Caki2 (cell line): ENCODE results near the gene TTC19. TPM values are rescaled to one million over a fixed set of nuclear protein-coding genes. Genes with fewer than 3 reads are reported as not detected.
"Not testable (repeated sequence)": the region's sequence is repeated elsewhere in the genome, so short reads cannot be mapped to it uniquely, and the experiment has no call there.

ENCODE experiments used
- DNase-seq: peaks from one replicate; pipeline ENCODE4 v3.0.0-alpha.2; 2015; ENCODE audit warnings: low read depth
- in situ Hi-C: cut with HindIII; loops from 2 replicates; pipeline ENCODE4 v1.10.0; 2016; ENCODE audit warnings: low sequenced_read_pairs, low pct_unique_long_range_greater_than_20kb, mixed read lengths
- total RNA-seq: library from RNA; depleted of rRNA; stranded (reverse); fragments of >200 nt; shearing (Covaris generic); gene quantifications from 2 replicates; pipeline ENCODE4 v1.2.3, GENCODE V29; 2014; ENCODE audit warnings: low replicate concordance

TTC19 gene
- total RNA-seq, 1 experiment from 2014 or later, result 24.5 TPM

DNA sequence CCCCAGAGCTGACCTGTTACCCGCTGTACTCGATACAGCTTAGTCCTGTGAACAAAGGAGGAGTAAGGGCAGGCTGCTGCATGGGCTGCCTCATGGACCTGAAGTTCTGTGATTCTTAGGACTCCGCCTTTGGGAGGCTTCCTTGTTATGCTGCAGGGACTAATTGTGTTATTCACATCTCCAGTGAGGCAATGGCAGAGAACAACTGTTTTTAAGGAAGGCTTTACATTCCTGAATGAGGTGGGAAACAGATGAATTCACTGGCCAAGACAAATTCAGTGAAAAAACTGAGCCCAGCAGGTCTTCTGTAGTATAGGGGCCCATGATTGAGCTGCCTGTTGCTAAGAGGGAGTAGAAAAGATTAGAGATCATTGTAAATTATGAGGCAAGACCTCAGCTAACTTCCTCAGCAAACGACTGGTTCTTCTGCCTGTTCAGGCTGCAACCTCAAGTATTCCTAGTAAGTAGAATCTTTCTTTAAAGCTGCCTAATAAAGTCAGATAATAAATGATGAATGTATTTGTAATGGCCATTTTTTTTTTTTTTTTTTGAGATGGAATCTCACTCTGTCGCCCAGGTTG lies 28.4 kb upstream of the TTC19 start:
- in situ Hi-C loops, result no loop called here
- no peak for DNase-seq

DNA sequence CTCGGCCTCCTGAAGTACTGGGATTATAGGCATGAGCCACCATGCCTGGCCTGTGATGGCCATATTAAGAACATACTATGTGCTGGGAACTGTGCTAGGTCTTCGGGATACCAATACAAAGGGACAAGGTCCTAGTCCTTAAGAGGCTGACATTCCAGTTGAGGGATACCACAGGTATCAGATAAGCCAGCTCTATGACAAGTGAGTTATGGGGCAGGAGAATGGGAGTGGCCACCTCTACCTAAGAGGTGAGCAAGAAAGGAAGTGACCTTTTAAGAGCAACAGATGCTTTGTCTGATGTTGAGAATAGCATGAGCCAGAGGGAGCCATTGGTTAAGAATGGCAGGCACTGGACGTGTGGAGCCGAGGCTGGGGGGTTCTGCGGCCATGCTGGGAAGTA lies 27.7 kb upstream of the TTC19 start:
- in situ Hi-C loops, result no loop called here

DNA sequence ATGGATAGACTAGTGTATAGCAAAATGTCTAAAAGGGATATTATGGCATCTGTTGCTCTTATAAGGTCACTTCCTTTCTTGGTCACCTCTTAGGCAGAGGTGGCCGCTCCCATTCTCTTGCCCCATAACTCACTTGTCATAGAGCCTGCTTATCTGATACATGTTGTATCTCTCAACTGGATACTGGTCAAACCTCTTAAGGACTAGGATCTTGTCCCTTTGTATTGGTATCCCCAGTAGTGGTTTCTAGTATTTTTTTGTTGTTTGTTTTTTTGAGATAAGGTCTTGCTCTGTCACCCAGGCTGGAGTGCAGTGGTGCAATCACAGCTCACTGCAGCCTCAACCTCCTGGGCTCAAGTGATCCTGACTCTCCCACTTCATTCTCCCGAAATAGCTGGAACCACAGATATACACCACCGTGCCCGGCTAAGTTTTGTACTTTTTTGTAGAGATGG lies 27.1 kb upstream of the TTC19 start:
- in situ Hi-C loops, result no loop called here
- DNase-seq, result no peak

More for the DNA sequence above, 27.7 kb upstream of the TTC19 start:
- DNase-seq, result no peak

DNA sequence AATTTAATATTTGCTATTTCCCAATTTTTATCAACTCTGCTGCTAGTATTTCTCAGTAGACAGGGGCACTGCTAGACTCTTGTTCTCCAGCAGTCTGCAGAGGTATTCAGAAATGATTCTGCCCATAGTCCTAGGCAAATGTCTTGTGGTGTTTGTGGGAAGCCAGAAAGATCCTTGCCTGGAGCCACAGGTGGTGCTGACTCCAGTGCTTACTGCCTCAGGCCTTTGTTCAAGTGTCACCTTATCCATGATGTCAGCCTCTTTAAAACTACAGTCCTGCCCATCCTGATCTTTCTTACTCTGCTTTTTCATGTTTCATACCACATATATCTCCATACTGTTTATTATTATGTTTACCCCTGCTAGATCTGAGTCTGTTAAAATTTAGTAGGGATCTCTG lies 26.6 kb upstream of the TTC19 start:
- in situ Hi-C loops, result no loop called here
- DNase-seq, result no peak

DNA sequence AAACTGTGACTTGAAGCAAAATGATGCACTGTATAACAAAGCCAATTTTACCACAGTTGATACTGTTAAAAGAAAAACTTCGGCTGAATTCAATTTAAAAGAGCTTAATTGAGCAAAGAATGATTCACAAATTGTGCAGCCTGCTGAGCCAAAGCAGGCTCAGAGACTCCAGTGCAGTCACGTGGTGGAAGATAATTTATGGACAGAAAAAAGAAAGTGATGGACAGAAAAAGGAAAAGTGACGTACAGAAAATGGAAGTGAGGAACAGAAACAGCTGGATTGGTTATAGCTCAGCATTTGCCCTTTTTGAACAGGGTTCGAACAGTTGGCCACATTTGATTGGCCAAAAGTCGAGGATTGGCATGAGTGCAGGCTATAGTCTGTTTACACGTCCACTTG lies 25.8 kb upstream of the TTC19 start:
- in situ Hi-C loops, result no loop called here
- DNase-seq, result no peak

DNA sequence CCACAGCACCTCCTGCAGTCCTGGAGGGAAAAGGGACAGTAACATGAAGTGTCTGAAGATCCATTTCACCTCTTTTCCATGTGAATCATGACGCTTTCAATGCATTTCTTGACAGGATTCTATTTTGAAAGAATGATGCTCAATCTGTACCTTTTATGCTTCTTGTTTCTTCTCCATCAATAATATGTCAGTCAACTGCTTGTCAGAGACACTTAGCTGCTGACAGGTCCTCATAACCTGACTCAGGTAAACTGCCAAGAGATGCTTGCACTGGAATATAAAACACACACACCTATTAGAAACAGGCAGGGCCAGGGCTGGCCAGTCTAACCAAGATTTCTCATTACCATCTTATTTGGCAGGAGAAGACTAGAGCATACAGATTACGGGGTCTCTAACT lies 21.7 kb upstream of the TTC19 start:
- in situ Hi-C loops, result no loop called here
- no peak for DNase-seq

DNA sequence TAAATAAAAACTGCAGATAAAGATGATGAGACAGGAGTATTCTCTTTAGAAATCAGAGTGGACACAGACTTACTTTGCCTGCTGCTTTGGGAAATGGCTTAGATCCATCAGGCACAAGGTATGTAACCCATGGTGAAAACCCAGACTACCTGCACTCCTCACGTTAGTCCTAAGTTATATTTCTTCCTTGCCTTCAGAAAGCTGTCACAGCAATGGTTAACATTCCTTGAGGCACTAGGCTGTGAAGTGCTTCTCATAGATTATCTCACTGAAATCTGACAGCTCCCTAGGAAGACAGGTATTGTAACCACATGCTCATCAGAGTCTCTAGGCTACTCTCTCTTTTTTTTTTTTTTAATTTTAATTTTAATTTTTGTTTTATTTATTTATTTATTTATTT lies 21.0 kb upstream of the TTC19 start:
- in situ Hi-C loops, result no loop called here
- no peak for DNase-seq

DNA sequence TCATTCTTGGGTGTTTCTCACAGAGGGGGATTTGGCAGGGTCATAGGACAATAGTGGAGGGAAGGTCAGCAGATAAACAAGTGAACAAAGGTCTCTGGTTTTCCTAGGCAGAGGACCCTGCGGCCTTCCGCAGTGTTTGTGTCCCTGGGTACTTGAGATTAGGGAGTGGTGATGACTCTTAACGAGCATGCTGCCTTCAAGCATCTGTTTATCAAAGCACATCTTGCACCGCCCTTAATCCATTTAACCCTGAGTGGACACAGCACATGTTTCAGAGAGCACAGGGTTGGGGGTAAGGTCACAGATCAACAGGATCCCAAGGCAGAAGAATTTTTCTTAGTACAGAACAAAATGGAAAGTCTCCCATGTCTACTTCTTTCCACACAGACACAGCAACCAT lies 20.6 kb upstream of the TTC19 start:
- DNase-seq, in situ Hi-C loops: not testable (repeated sequence)

DNA sequence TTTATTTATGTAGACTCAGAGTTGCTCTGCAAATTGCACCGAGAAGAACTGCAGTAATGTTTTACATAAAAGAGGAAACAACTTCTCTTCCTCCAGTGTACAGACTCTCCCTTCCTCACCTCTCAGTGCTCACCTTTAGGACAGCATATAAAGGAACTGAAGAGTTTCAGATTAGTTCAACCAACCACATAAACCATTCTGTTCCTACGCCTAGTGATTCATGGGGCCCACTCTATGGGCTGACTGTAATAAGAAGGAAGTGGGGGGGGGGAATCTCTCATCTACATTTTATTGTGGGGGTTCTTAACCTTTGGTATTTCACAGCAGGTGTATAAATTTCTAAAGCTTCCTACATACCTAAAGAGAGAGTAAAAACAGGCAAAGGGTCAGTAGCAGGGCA lies 18.4 kb upstream of the TTC19 start:
- in situ Hi-C loops, result no loop called here
- DNase-seq, result no peak

DNA sequence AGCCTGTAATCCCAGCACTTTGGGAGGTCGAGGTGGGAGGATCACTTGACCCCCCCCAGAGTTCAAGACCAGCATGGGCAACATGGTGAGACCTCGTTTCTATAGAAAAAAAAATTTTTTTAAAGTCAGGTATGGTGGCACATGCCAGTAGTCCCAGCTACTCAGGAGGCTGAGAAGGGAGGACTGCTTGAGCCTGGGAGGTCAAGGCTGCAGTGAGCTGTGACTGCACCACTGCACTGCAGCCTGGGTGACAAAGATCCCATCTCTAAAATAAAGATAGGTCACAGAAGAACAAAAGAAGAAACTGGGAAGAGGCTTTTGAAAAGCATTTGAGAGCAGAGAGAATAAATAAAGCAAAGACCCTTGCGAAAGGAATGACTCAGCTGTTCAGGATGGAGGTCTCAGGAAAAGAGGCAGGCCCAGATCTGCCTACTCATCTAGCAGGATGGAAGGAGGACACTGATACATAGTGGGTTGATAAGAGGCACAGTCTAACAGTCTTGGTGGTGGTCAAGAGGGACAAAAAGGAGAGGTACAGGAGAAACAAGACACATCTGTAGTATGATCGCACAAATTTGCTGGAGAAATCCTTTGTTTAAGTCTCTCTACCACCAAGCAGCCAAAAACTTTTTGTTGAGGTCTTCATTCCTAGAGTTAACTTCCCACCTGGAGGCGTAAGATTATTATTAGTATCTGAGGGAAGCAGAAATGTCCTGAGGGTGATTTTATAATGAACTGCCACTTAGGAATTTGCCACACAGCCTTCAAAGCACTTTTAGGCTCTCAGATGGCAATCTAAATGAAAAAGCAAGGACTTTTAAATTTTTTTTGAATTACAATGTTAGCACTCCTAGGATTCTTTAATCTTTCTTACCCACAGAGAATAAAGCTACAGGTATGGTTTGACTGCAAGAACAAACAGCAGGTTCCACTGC lies 17.7 kb upstream of the TTC19 start:
- no peak for DNase-seq
- in situ Hi-C loops, result no loop called here

DNA sequence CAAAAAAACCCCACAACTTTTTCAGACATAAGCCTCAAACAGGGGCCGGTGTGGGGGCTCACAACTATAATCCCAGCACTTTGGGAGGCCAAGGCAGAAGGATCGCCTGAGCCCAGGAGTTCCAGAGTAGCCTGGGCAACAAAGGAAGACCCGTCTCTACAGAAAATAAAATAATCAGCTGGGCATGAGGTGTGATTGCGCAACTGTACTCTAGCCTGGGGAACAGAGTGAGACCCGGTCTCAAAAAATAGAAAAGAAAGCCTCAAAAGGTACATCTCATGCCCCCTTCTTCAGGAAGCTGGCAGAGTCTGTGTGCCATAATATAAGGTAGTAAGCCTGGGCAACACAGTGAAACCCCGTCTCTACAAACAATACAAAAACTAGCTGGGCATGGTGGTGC lies 3.3 kb upstream of the TTC19 start:
- no peak for DNase-seq
- in situ Hi-C loops, result no loop called here

DNA sequence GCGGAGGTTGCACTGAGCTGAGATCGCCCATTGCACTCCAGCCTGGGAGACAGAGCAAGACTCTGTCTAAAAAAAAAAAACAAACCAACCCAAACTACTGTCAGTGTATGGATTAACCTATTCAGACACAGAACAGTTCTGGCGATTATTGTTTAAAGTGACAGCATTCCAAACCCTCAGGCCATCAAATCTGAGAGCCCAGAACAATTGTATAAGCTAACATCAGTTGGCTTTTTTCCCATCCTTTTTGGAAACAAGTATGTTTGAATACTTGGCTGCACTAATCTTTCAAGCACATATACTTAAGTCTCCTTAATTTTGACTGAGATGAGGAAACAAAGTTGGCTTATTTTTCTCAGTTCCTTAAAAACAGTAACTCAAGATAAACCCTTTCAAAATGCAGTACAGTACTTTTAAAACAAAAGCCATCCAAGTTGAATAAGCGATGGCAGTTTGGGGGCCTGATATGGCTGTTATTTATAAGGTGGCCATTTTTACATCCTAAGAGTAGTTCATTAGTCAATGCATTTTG lies 1.5 kb upstream of the TTC19 start:
- in situ Hi-C loops, result no loop called here
- DNase-seq, result peak; percentile 26

DNA sequence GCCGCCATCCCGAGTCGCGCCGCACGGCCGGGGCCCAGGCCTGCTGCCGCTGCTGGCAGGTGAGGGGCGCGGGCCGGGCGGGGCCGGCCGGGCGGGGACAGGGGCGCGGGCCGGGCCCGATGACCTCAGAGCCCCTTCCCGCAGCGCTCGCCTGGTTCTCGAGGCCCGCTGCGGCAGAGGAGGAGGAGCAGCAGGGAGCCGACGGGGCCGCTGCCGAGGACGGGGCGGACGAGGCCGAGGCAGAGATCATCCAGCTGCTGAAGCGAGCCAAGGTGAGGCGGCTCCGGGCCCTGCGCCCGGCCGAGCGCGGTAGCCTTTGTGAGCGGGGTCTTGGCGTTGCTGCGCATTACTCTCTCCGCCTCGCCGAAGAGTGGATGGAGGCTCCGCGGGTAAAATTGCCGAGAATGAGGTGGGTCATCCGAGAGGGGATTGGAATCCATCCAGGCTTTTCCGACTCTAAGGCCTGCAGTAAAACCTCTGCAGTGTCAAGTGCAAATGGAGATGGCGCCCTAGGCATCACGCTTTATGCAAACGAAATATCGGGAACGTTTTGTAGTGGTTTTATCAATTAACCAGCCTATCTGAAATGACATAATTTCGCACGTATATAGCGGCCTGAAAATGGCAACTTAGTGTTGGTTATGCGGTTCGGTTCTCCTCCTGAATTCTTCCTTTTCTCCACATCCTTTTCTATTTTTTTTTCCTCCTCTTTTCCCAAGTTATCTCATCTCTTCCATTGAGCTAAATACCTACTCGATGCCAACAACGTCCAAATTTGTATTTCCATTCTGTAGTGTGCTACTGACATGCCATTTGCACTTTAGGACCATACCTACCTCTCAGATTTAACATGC lies 577 bp downstream of the TTC19 start:
- DNase-seq, result no peak
- in situ Hi-C loops, result no loop called here

DNA sequence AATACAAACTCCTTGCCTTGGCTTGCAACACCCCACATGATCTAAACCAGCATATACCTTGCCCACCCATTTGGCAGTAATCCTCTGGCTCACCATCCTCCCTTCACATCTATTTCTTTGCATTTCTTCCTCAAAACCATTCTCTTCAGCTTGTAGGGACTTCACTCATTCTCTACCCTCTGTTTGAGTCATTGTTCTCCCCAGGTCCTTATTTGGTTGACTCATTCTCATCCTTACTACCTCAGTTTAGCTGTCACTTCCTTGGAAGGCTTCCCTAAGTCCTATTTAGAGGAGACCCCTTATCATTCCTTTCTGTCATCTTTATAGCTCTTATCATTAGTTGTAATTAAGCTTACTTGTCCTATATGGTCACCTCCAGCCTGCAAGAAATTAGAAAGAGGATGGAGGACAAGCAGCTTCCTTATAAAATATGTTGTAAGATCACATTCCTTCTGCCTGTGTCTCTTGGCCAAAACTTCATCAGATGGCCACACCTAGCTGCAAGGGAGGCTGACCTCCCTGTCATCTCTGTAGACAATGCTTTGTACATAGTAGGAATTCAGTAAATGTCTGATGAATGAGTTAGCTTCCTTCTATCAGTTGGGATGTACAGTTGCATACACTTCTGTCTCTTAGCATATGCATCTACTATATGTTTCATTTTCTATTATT lies 1.7 kb downstream of the TTC19 start:
- in situ Hi-C loops, result no loop called here
- DNase-seq, result no peak

DNA sequence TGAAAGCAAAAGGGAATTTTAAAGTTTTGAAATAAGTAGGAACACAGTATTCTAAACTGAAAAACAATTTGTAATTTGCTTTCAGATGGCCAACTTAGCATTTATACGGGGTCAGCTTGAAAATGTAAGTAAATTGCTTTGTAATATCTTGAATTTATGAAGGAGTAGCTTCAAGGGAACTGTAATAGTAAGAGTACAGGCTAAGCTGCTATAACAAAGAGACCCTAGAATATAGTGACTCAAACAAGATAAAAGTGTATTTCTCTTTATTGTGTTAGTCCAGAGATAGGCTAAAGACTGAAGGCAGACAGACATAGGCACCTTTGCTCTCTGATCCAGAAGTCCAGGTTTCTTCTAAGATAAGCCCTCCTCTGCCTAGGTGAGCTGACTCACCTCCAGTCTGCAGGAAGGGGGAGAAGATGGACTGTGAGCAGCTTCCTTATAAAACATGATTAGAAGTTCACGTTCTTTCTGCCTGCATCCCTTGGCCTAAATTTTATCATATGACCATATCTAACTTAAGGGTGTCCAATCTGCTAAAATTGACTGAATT lies 3.2 kb downstream of the TTC19 start:
- in situ Hi-C loops, result no loop called here
- no peak for DNase-seq

DNA sequence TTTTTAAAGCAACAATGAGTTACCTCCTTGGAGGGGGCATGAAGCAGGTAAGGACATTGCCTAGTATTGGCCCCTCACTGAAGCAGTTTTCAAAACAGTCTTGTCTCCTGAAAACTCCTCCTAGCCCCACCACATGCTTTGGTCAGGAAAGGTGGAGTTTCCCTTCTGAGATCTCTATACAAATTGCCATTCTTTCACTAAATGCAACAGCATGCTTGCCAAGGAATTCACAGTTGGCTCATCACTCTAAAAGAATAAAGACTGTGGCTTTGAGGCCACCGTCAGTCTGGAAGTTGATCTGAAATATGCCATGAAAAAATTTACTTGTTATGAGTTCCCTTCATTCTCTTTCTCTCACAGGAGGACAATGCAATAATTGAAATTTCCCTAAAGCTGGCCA lies 4.2 kb downstream of the TTC19 start:
- in situ Hi-C loops, result no loop called here
- DNase-seq, result no peak

DNA sequence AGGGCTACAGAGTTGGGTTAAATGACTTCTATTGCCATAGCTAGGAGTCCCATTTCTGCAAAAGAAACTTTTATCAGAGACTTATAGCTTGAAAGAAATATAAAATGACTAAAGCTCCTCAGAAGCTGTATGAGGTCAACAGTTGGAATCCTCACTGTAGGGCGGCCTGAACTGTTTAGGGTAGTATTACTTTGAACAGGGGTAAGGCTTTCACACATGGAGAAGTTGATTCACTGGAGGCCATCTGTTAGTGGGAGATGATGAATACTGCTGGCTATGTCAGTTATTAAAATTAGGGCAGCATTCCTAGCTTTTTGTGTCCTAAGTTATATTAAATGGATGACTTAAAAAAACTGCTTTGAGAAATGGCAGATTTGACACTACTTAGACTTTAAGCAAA lies 6.0 kb downstream of the TTC19 start:
- in situ Hi-C loops, result no loop called here

DNA sequence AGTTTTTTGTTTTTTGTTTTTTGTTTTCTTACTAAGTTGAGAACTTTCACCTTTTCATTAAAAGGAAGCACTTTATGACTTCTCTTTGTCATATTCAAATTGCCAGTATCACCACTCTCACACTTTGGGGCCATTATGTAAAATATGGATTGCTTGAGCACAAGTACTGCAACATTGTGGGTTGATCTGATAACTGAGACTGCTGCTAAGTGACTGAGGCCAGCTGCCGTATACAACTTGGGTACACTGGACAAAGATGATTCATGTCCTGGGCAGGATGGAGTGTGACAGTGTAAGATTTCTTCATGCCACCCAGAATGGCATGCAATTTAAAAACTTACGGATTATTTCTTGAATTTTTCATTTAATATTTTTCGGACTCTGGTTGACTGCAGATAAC lies 7.8 kb downstream of the TTC19 start:
- no peak for DNase-seq
- in situ Hi-C loops, result no loop called here

More for the DNA sequence above, 6.0 kb downstream of the TTC19 start:
- DNase-seq, result no peak
